CD4-positive, alpha-beta T cell treated with Interleukin-17A for 1 hour (primary cell): Measurements from ENCODE around the gene ADGRG3.
"Not testable (repeated sequence)": the region's sequence is repeated elsewhere in the genome, so short reads cannot be mapped to it uniquely, and the experiment has no call there.

Experiments
- DNase-seq: peaks from one replicate; pipeline ENCODE4 v3.0.0-alpha.2; 2020

The ADGRG3 gene

GRCh38 chr16:57697896-57698537, 29.9 kb downstream of the ADGRG3 start:
- DNase-seq, result no peak

GRCh38 chr16:57698812-57699405, 30.8 kb downstream of the ADGRG3 start:
- DNase-seq, result no peak

GRCh38 chr16:57699481-57699880, 31.4 kb downstream of the ADGRG3 start:
- DNase-seq, result no peak

- no peak for DNase-seq
These were observed 31.8 kb downstream of the ADGRG3 start for GRCh38 chr16:57699899-57700298.

- no peak for DNase-seq
These were observed 32.9 kb downstream of the ADGRG3 start for GRCh38 chr16:57700781-57701551.

- no peak for DNase-seq
These were observed 33.8 kb downstream of the ADGRG3 start for GRCh38 chr16:57701759-57702371.

- no peak for DNase-seq
These were observed 35.4 kb downstream of the ADGRG3 start for GRCh38 chr16:57703416-57704010.

- no peak for DNase-seq
These were observed 36.2 kb downstream of the ADGRG3 start for GRCh38 chr16:57704011-57704904.

GRCh38 chr16:57704905-57705852, 37.1 kb downstream of the ADGRG3 start:
- no peak for DNase-seq

- no peak for DNase-seq
These were observed 38.6 kb downstream of the ADGRG3 start for GRCh38 chr16:57706717-57707116.

- DNase-seq, result no peak
These were observed 39.2 kb downstream of the ADGRG3 start for GRCh38 chr16:57707331-57707730.

GRCh38 chr16:57708168-57708567, 40.1 kb downstream of the ADGRG3 start:
- DNase-seq, result no peak

GRCh38 chr16:57709663-57710062, 41.6 kb downstream of the ADGRG3 start:
- no peak for DNase-seq

GRCh38 chr16:57711346-57711745, 43.2 kb downstream of the ADGRG3 start:
- DNase-seq, result no peak

GRCh38 chr16:57711993-57712392, 43.9 kb downstream of the ADGRG3 start:
- DNase-seq, result no peak

- not testable (repeated sequence) for DNase-seq
These were observed 44.5 kb downstream of the ADGRG3 start for GRCh38 chr16:57712569-57712968.

GRCh38 chr16:57713596-57713995, 45.5 kb downstream of the ADGRG3 start:
- no peak for DNase-seq

GRCh38 chr16:57714047-57714446, 45.9 kb downstream of the ADGRG3 start:
- no peak for DNase-seq

- peak; percentile 46 for DNase-seq
These were observed 52.1 kb downstream of the ADGRG3 start for GRCh38 chr16:57720142-57720575.

GRCh38 chr16:57721356-57722209, 53.5 kb downstream of the ADGRG3 start:
- DNase-seq, result no peak
